GM18870 (cell line): ENCODE data around the gene ST6GAL1.

Source experiments
- ATAC-seq: cut with Tn5 transposase; IDR thresholded peaks from one replicate; pipeline ENCODE4 v1.9.1; 2021; ENCODE audit warnings: moderate library complexity; ENCODE audit not compliant: unreplicated experiment

ST6GAL1 gene

DNA sequence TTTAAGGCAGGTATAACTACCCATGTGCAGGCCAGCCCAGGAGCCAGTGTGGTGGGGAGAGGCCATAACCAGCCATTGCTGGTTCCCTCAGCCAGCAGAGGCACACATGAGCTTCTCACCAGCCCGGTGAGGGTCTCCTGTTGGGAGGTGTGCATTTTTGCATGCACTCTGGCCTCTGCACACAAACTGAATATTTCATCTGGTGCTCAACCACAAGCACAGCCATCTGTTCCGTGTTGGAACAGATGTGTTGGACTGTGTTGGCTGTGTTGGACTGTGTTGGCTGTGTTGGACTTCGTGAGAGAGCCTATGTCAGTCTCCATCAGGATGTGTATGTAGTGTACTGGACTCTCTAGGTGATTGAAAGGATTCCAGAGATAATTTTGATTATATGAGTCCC, 141.8 kb downstream of the ST6GAL1 start:
- no peak for ATAC-seq

DNA sequence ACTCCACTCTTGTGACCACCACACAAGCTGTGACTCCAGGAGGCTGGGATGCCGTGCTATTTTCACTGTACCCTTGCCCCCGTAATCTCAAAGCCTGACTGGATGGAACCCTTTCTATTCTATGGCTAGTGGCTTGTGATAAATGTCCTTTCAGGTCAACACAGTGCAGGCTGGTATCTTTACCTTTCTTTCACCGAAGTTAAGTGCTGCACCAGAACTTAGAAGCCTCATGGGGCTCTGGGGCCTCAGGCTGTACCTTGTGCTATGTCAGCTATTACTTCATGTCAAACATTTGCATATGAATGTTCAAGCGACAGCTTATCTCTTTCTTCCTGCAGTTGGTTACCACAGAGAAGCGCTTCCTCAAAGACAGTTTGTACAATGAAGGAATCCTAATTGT, 142.2 kb downstream of the ST6GAL1 start:
- ATAC-seq, result no peak

DNA sequence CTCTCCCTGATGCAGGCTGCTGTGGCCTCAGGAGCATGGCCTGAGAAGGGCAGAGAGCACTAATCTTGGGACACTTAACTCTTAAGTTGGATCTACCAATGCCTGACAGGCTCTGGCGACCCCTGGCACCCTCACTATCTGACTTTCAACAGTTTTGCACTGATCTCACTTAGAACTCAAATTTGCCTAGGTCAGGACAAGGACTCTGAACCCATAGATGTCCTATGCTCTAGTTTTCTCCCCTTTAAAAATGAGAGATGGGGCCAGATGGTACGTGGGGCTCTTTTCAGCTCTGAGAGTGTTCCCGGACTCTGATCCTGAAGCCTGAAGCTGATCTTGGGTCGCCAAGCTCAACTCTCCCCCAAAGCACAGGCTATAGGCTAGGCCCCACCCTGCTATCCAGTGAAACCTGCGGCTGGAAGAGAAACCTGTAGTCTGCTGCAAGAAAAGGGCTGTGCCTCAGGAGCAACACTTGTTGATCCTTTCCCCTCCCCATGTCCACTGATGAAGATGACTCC, 143.3 kb downstream of the ST6GAL1 start:
- no peak for ATAC-seq

DNA sequence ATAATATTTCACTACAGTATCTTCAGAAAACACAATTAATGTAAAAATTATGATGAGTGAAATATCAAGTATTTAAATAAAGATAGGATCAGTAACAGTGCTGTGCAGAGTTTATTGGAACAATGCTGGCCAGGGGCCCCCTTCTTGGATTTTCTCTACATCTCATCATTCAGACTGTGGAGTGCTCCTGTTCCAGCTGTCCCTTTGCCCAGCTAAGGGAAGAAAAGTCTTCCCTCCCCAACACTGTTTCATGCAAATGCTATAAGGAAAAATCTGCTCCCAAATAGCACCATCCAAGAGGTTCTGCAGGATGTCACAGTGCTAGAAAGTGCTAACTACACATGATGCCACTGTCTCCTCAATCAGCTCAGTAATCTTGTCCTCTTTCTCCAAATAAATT, 144.5 kb downstream of the ST6GAL1 start:
- ATAC-seq, result no peak

DNA sequence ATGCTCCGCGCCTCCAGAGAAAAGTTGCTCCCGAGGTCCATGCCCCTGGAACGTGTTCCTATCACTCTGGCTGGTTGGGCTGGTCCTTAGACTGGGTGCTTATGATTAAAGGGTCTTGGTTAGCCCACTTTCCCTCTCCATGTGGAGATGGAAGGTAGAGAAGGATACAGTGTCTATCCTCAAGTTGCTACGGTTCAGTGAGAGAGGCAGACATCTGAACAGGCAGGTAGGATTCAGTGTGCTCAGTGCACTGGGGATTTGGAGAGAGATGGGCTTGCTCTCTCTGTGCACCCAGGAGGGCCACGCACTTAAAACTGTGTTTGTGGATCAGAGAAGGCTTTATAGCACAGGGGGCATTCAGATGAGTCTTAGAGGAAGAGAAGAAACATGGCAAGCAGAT, 146.0 kb downstream of the ST6GAL1 start:
- ATAC-seq, result no peak

DNA sequence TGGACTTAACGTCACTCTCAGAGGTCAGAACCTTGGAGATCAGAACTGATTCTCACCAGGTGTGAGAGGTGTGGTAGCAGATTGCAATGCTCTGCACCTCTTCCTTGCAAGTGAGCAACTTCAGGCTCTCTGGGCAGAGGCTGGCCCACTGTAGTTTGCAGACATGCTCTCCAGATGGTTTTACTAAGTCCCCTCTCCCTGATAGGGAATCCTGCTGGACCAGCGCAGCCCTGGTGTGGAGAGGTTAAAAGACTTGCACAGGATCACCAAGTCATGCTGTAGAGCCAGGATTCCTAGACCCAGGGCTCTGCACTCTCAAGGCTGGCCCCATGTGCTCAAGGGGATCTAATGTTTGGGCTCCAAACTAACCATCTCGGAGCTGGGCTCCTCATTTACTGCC, 146.8 kb downstream of the ST6GAL1 start:
- no peak for ATAC-seq

DNA sequence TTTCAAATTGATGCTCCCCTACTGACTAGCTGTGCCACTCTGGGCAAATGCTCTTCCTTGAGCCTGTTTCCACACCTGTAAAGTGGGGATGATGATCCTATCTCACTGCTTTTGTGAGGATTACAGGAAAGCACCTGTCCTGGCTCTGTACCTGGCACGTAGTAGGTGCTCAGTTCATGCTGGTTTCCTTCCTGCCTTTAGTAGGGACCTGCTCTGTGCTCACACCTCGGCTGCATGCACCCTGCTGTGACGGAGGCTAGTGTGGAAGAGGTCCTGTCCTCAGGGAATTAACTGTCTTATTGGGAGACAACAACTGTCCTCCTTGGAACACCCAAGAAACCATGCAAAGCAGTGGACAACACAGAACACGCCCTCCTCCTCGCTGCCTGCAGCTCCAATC, 147.2 kb downstream of the ST6GAL1 start:
- no peak for ATAC-seq

DNA sequence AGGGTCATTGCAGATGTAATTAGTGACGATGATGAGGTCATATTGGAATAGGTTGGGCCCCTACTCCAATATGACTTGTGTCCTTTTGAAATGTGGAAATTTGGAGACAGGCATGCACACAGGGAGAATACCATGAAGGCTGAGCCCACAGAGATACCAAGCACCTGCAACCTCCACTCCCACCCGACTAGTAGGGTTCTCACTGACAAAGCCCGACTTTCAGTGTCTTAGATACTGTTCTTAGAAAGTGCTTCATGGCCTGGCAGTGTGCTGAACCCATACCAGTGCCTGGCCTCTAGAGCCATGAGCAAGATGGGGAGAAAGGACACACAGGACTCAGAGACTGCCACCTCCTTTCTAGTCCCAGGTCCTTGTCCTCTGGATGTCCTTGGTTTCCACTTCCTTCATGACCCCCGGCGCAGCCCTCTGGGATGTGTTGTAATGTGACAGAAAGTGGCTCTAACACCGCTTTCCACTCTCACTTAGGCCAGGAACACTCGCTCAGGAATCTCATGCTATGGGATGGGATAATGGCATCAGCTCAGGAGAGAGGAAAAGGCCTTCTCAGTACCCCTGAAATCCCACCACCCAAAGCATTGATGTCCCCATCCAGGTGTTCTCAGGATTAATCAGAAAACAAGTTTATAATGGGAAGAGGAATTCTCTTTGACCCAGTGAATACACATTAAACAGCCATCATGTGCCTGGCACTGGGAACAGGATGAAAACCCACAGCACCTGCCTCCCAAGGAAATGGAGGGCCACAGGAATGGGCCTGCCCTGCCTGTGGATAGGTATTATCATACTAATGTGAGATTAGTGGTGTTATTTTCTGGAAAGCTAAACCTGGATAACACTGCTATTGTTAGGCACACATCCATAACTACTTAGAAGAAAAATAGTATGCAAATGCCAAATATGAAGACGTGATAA, 149.0 kb downstream of the ST6GAL1 start:
- ATAC-seq, result no peak

DNA sequence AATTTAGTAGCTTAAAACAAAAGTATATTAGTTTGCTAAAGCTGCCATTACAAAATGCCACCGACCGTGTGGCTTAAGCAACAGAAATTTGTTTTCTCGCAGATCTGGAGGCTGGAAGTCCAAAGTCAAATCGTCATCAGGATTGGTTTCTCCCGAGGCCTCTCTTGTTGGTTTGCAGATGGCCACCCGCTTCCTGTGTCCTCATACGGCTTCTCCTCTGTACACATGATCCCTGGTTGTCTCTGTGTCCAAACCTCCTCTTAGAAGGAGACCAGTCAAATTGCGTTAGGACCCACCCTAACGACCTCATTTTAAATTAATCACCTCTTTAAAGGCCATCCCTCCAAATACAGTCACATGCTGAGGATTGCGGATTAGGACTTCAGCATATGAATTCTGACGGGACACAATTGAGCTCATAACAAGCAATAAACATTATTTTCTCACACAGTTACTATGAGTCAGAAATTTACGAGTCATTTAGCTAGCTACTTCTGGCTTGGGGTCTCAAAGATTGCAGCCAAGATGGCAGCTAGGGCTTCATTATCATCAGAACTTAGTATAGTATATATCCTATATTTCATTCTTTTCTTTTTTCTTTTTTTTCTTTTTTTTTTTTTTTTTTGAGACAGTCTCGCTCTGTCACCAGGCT, 150.6 kb downstream of the ST6GAL1 start:
- ATAC-seq, result no peak

DNA sequence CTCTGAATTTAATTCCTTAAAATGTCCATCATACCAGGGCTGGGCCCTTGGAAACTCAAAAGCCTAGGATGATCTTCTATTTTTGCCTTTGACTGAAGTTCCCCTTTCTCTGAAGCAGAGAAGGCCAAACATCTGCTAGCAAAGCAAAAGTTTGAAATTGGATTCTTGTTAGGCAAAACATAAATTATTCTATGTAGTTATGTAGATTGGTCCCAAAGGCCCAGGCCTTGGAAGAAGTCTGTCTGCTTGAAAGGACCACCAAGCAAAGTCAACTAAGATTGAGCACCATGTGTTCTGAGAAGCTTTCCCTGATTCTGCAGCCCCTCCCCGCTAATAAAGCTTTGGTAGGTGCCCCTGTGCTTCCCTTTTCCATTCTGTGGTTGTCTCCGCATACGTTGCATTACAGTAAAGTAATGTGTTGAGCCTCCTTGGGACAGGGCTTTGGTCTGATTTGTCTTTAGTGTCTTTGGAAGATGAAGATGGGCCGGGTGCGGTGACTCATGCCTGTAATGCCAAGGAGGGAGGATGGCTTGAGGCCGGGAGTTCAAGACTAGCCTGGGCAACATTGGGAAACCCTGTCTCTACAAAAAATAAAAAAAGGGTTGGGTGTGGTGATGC, 152.5 kb downstream of the ST6GAL1 start:
- no peak for ATAC-seq

DNA sequence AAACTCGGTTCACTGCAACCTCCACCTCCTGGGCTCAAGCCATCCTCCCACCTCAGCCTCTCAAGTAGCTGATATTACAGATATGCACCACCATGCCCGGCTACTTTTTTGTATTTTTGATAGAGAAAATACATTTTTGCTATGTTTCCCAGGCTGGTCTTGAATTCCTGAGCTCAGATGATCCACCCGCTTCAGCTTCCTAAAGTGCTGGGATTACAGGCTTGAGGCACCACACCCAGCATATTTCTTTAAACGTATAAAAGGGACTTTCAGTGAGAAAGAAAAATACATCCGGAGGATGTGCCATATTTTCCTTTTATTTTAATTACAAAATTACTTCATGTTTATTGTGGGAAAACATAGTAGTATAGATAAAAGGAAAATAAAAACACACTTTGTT, 153.8 kb downstream of the ST6GAL1 start:
- no peak for ATAC-seq

DNA sequence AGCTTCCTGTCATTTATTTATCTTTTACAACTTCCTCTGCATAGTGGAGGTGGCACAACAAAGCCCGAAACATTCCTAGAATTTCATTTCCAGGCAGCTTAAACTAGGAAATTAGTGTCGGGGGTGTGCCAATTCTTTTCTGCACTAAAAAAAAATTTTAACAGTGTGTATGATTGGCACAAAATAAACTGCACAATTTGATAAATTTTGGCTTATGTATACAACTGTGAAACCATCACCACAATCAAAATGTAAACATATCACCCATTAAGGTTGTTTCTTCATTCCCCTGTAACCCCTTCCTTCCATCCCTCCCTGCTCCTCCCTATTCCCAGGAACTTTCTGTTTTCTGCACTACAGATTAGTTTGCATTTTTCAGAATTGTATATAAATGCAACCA, 154.3 kb downstream of the ST6GAL1 start:
- ATAC-seq, result no peak

DNA sequence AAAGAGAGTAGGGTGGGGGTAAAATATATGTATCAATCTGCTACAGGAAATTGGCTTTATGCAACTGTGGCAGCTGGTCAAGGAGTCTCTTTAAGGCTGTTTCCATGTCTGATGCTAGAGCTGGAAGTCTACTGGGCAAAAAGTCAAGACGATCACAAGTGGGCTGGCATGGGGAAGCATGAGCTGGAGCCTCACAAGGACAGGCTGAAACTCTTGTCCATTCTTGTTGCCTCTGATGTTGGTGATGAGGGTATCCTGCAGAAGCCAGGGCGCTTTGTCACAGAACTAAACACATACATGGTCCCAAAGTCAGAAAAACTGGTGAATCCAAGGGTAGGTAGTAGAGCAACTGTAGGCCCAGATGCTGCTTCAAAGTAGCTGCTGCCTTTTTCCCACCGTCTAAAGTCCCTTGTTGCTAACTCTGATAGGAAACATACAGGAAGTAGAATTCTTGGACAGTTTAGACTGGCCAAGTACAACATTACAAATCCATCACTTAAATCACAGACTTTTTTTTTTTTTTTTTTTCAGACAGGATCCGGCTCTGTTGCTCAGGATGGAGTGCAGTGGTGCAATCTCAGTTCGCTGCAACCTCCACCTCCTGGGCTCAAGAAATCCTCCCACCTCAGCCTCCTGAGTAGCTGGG, 154.8 kb downstream of the ST6GAL1 start:
- no peak for ATAC-seq

DNA sequence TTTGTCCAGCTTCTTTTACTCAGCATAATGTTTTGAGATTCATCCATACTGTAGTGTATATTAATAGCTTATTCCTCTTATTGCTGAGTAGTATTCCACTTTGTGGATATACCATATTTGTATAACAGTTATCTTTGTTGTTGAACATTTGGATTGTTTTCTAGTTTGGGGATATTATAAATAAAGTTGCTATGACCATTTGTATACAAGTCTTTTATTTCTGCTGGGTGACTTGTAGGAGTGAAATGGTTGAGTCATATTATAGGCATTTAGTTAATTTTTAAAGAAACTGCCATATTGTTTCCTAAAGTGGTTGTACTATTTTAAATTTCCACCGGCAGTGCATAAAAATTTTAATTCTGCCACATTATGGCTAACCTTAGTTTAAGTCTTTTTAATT, 155.6 kb downstream of the ST6GAL1 start:
- no peak for ATAC-seq

DNA sequence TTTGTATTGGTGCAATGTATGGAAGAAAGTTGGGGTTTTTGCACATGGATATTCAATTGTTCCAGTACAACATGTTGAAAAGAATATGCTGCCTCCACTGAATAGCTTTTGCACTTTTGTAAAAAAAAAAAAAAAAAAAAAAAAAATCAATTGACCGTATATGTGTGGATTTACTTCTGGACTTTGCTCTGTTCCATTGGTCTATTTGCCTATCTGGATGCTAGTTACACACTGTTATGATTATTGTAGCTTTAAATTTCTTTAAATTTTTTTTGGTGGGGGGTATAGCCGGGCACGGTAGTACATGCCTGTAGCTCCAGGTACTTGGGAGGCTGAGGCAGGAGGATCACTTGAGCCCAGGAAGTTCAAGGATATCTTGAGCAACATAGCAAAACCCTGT, 156.5 kb downstream of the ST6GAL1 start:
- ATAC-seq, result no peak

DNA sequence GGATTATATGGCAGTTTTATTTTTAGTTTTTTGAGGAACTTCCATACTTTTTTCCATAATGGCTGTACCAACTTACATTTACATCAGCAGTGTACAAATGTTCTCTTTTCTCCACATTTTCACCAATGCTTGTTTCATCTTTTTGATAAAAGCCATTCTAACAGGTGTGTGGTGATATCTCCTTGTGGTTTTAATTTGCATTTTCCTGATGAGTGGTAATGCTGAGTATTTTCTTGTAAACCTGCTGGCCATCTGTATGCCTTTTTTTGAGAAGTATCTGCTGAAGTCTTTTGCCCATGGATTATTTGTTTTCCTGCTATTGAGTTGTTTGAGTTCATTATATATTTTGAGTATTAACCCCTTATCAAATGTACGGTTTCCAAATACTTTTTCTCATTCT, 158.4 kb downstream of the ST6GAL1 start:
- ATAC-seq, result no peak

DNA sequence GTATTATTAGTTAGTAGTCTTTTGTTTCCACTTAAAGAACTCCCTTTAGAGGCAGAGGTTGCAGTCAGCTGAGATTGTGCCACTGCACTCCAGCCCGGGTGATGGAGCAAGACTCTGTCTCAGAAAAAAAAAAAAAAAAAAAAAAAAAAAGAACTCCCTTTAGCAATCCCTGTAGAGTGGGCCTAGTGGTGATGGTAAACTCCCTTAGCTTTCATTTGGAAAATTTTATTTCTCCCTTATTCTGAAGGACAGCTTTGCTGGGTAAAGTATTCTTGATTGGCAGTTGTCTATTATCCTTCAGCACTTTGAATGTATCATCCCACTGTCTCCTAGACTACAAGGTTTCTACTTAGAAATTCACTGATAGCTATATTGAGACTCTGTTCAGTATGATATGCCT, 163.0 kb downstream of the ST6GAL1 start:
- ATAC-seq, result no peak

DNA sequence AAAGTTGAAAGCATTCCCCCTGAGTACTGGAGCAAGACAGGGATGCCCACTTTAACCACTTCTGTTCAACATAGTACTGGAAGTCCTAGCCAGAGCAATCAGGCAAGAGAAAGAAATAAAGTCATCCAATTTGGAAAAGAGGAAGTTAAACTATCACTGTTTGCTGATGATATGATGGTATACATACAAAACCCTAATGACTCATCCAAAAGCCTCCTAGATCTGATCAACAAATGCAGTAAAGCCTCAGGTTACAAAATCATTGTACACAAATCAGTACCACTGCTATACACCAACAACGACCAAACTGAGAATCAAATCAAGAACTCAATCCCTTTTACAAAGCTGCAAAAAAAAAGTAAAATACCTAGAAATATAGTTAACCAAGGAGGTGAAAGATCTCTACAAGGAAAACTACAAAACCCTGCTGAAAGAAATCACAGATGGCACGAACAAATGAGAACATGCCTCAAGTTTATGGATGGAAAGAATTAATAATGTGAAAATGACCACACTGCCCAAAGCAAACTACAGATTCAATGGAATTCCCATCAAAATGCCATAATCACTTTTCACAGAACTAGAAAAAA, 168.7 kb downstream of the ST6GAL1 start:
- no peak for ATAC-seq

DNA sequence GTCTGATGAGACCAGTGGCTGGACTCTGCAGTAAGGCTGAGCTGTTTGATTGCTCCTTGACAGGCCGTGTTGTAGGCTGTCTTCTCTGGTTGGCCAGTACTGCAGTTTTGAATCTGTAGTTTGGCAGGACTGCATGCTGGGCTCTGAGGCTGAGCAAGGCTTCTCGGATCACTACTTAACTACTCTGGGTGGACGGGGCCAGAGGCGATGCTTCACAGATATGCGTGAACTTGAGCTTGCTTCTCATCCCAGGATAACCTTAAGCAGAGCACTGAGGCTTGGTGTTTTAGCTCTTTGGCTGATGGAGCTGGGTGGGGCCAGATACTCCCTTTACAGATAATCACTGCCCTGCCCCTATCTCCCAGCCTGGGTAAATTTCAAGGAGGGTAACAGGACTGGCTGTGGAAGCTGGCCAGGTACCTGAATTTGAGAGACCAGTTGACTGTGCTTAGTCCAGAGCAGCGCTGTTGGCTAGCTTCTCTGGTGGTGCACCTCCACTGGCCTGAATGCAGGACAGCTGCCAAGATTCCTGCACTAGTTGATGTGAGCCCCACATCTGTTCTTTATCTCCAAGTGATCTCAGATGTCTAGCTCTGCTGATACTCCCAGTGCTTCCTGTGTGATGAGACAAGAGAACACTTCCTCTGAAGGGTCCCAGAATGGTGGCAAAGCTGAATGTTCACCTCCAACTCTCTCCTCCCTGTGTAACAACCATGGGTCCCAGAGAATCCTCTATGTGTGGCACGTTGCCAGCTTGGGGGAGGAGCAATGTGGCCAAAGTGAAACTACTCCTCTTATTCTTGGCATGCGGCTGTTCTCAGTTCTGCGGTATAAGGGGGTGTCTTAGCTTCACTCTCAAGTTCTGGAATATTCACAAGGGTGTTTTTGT, 171.1 kb downstream of the ST6GAL1 start:
- no peak for ATAC-seq

DNA sequence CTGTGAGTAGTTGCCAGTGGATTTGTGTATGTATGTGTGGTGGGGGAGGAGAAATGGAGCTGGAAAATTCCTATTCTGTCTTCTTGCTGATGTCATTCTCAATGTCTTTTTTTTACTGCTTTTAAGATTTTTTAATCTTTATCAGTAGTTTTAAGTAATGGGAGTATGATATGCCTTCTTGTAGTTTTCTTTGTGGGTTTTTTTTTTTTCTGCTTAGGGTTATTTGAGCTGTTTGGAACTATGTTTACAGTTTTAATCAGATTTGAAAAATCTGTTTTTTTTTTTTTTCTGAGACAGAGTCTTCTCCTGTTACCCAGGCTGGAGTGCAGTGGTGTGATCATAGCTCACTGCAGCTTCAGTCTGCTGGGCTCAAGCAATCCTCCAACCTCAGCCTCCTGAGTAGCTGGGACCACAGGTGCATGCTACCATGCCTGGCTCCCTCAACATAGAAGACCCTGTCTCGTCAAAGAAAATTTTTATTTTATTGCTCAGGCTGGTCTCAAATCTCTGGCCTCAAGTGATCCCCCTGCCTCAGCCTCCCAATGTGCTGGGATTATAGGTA, 171.8 kb downstream of the ST6GAL1 start:
- ATAC-seq, result no peak
